Measurements from ENCODE around the gene BICRA. TPM values are rescaled to one million over a fixed set of nuclear protein-coding genes. Genes with fewer than 3 reads are reported as not detected.
A peak's percentile ranks its signal among the peaks of the same experiment; 100 is the strongest.

The BICRA gene
- total RNA-seq, 1 donor from 2014 or later, result 24.1 TPM

- Mint-ChIP-seq H3K4me3 (ENCODE audit: unreplicated experiment) (no peak overlapping the region), H3K27me3 (ENCODE audit: unreplicated experiment) (peaks cover 4% of the 10 kb centered on the region), H3K4me1 (ENCODE audit: unreplicated experiment) (peaks cover 7% of the 10 kb centered on the region), H3K36me3 (ENCODE audit: low read depth, unreplicated experiment) (peaks cover 17% of the 10 kb centered on the region), H3K27ac (ENCODE audit: unreplicated experiment) (no peak overlapping the region), H3K9me3 (ENCODE audit: unreplicated experiment) (no peaks in the 10 kb centered on the region)
- no peak for DNase-seq (ENCODE audit: low spot score)
- no peak for TF ChIP-seq CTCF (IDR thresholded peaks at IDR 0.05; ENCODE audit: unreplicated experiment)
Observed at GRCh38 chr19:47652285-47652684, 43.4 kb downstream of the BICRA start.

- no peak overlapping the region for H3K4me3 Mint-ChIP-seq (ENCODE audit: unreplicated experiment)
- H3K9me3 Mint-ChIP-seq (ENCODE audit: unreplicated experiment), result no peaks in the 10 kb centered on the region
- no peak for DNase-seq (ENCODE audit: low spot score)
- H3K4me1 Mint-ChIP-seq (ENCODE audit: unreplicated experiment), result no peaks in the 10 kb centered on the region
- no peak overlapping the region for H3K27ac Mint-ChIP-seq (ENCODE audit: unreplicated experiment)
- peaks cover 4% of the 10 kb centered on the region for H3K27me3 Mint-ChIP-seq (ENCODE audit: unreplicated experiment)
- H3K36me3 Mint-ChIP-seq (ENCODE audit: low read depth, unreplicated experiment), result peaks cover 14% of the 10 kb centered on the region
- TF ChIP-seq CTCF (IDR thresholded peaks at IDR 0.05; ENCODE audit: unreplicated experiment), result no peak
Observed at GRCh38 chr19:47653856-47654255, 44.9 kb downstream of the BICRA start.

- H3K36me3 Mint-ChIP-seq (ENCODE audit: low read depth, unreplicated experiment), result peaks cover 4% of the 10 kb centered on the region
- no peak overlapping the region for H3K4me3 Mint-ChIP-seq (ENCODE audit: unreplicated experiment)
- no peak for TF ChIP-seq CTCF (IDR thresholded peaks at IDR 0.05; ENCODE audit: unreplicated experiment)
- no peaks in the 10 kb centered on the region for H3K4me1 Mint-ChIP-seq (ENCODE audit: unreplicated experiment)
- no peak for DNase-seq (ENCODE audit: low spot score)
- H3K27me3 Mint-ChIP-seq (ENCODE audit: unreplicated experiment), result peaks cover 6% of the 10 kb centered on the region
- no peaks in the 10 kb centered on the region for H3K9me3 Mint-ChIP-seq (ENCODE audit: unreplicated experiment)
- no peak overlapping the region for H3K27ac Mint-ChIP-seq (ENCODE audit: unreplicated experiment)
Observed at GRCh38 chr19:47657719-47658118, 48.8 kb downstream of the BICRA start.

GRCh38 chr19:47658431-47659348, 49.8 kb downstream of the BICRA start:
- DNase-seq (ENCODE audit: low spot score), result no peak
- peaks cover 5% of the 10 kb centered on the region for H3K27me3 Mint-ChIP-seq (ENCODE audit: unreplicated experiment)
- TF ChIP-seq CTCF (IDR thresholded peaks at IDR 0.05; ENCODE audit: unreplicated experiment), result no peak
- no peaks in the 10 kb centered on the region for H3K4me1 Mint-ChIP-seq (ENCODE audit: unreplicated experiment)
- H3K4me3 Mint-ChIP-seq (ENCODE audit: unreplicated experiment), result no peak overlapping the region
- peaks cover 4% of the 10 kb centered on the region for H3K36me3 Mint-ChIP-seq (ENCODE audit: low read depth, unreplicated experiment)
- H3K9me3 Mint-ChIP-seq (ENCODE audit: unreplicated experiment), result no peaks in the 10 kb centered on the region
- peak overlapping the region; percentile 59 for H3K27ac Mint-ChIP-seq (ENCODE audit: unreplicated experiment)

GRCh38 chr19:47660435-47660832, 51.5 kb downstream of the BICRA start:
- H3K36me3 Mint-ChIP-seq (ENCODE audit: low read depth, unreplicated experiment), result peaks cover 4% of the 10 kb centered on the region
- H3K27me3 Mint-ChIP-seq (ENCODE audit: unreplicated experiment), result peaks cover 4% of the 10 kb centered on the region
- H3K4me3 Mint-ChIP-seq (ENCODE audit: unreplicated experiment), result no peak overlapping the region
- no peaks in the 10 kb centered on the region for H3K4me1 Mint-ChIP-seq (ENCODE audit: unreplicated experiment)
- H3K27ac Mint-ChIP-seq (ENCODE audit: unreplicated experiment), result no peak overlapping the region
- no peak for DNase-seq (ENCODE audit: low spot score)
- no peaks in the 10 kb centered on the region for H3K9me3 Mint-ChIP-seq (ENCODE audit: unreplicated experiment)
- TF ChIP-seq CTCF (IDR thresholded peaks at IDR 0.05; ENCODE audit: unreplicated experiment), result no peak
